Right lobe of liver (tissue), 6 donors: ENCODE results near the gene TTLL6. TPM values are rescaled to one million over a fixed set of nuclear protein-coding genes. Genes with fewer than 3 reads are reported as not detected.

Experiments used
- ATAC-seq, 4 donors: fragments of 200-7000 bp; cut with Tn5 transposase; one replicate each; pipeline ENCODE4 v1.9.1; 2020; ENCODE audit warnings: mild to moderate bottlenecking in 4 of 4, moderate library complexity in 4 of 4
- DNase-seq, 3 donors: peaks; one replicate each; pipeline ENCODE4 v3.0.0-alpha.2; 2020
- H3K27ac ChIP-seq, 3 donors: fragments of 200-600 bp; one replicate each; pipeline ENCODE4 v1.8.0; 2022
- H3K27me3 ChIP-seq, 2 donors: fragments of 200-600 bp; one replicate each; pipeline ENCODE4 v1.8.0; 2022
- H3K36me3 ChIP-seq, 4 donors: fragments of 200-600 bp; sonication (generic) in 1 of 4; one replicate each; pipeline versions ENCODE4 v1.5.1 to v1.8.0; 2017 to 2022; ENCODE audit warnings: control low read depth in 1 of 4
- H3K4me1 ChIP-seq, 4 donors: fragments of 200-600 bp; sonication (generic) in 1 of 4; one replicate each; pipeline versions ENCODE4 v1.5.1 to v1.8.0; 2017 to 2022; ENCODE audit warnings: control low read depth in 1 of 4
- H3K4me3 ChIP-seq, 3 donors: fragments of 200-600 bp; one replicate each; pipeline ENCODE4 v1.8.0; 2022
- H3K9me3 ChIP-seq, 4 donors: fragments of 200-600 bp; sonication (generic) in 1 of 4; one replicate each; pipeline versions ENCODE4 v1.5.1 to v1.8.0; 2017 to 2022; ENCODE audit warnings: control low read depth in 1 of 4
- POLR2A ChIP-seq: fragments of 450-650 bp; IDR thresholded peaks from one replicate; pipeline ENCODE4 v1.6.1; 2017; ENCODE audit warnings: antibody characterized with exemption, mild to moderate bottlenecking
- WGBS: methylation state at CpG from one replicate; pipeline ENCODE4 v1.1.6; 2018; ENCODE audit warnings: low coverage, low lambda C conversion rate; ENCODE audit not compliant: insufficient coverage; ENCODE audit errors: missing lambda C conversion rate; 5-methylcytosine and 5-hydroxymethylcytosine counted together
- intact Hi-C, 2 donors: fragments of 100-400 bp; cut with DNase I; formaldehyde crosslinking; loops; one replicate each; pipeline versions ENCODE4 v1.11.2 to v1.14.1; 2022
- total RNA-seq, 6 experiments: library from RNA; depleted of rRNA in 2 of 6; stranded (reverse); fragments of >200 nt in 2 of 6; fragmentation: NEBNext Ultra II Directional in 3 of 6; extraction: Animal tissue kit (Norgen Biotek cat#: 25700) in 3 of 6; gene quantifications; one replicate each; pipeline versions ENCODE4 v1.1.0 to v1.2.4, GENCODE V29; 2016 to 2023
- TF ChIP-seq, protein P1 (sequence below), 4 donors: fragments of 200-600 bp in 3 of 4; fragments of 450-650 bp in 1 of 4; IDR thresholded peaks; one replicate each; pipeline versions ENCODE4 v1.5.1 to v1.8.0; 2016 to 2022; ENCODE audit warnings: antibody characterized with exemption in 4 of 4, mild to moderate bottlenecking in 2 of 4
- donor health status: DM: no; HTN: yes; CAD: no.
- donor health status: DM: no; HTN: no; CAD: no.
- donor health status: DM: no; HTN: no; CAD: no.
- donor health status: DM: no; HTN: yes; CAD: no.
- donor health status: DM: no; HTN: yes; CAD: no.

TTLL6 gene
- total RNA-seq, 6 experiments from 2014 or later, result 0.12 TPM; not detected in 5

DNA sequence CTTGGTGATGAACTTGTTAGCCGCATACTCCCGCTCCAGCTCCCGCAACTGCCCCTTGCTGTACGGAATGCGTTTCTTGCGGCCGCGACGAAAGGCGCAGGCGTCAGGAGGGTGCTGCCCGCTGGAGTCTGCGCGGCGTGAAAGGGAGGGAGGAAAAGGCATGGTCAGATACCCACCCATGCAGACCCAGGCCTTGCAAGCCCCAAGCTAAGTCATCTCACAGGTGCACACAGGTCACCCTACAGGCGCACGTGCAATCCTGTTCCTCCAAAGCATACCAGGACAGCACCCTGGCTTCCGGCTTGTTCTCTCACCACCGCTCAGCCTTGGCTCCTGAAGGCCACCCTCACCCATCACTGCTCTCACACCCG is 90.1 kb downstream of the TTLL6 start:
- DNase-seq (no peak), ATAC-seq (no peak)
- Histone ChIP-seq H3K27me3 (peaks cover 16 to 77% of the 10 kb centered on the region in 2 donors), H3K9me3 (no peaks in the 10 kb centered on the region), H3K27ac (no peak overlapping the region), H3K4me1 (peaks cover 0 to 9% (median 0%) of the 10 kb centered on the region in 4 donors), H3K36me3 (no peaks in the 10 kb centered on the region), H3K4me3 (no peak overlapping the region)
- intact Hi-C loops, result loop anchor here in 1 of 2 donors (10.0 kb wide), 1 partner anchor 58 kb away; no protein-coding TSS in a partner anchor
- TF ChIP-seq, protein P1, sequence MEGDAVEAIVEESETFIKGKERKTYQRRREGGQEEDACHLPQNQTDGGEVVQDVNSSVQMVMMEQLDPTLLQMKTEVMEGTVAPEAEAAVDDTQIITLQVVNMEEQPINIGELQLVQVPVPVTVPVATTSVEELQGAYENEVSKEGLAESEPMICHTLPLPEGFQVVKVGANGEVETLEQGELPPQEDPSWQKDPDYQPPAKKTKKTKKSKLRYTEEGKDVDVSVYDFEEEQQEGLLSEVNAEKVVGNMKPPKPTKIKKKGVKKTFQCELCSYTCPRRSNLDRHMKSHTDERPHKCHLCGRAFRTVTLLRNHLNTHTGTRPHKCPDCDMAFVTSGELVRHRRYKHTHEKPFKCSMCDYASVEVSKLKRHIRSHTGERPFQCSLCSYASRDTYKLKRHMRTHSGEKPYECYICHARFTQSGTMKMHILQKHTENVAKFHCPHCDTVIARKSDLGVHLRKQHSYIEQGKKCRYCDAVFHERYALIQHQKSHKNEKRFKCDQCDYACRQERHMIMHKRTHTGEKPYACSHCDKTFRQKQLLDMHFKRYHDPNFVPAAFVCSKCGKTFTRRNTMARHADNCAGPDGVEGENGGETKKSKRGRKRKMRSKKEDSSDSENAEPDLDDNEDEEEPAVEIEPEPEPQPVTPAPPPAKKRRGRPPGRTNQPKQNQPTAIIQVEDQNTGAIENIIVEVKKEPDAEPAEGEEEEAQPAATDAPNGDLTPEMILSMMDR (IDR thresholded peaks at IDR 0.05), result no peak
- no peak for TF ChIP-seq POLR2A
- WGBS, result 6% methylated on average over 16 of the region's 20 CpGs

DNA sequence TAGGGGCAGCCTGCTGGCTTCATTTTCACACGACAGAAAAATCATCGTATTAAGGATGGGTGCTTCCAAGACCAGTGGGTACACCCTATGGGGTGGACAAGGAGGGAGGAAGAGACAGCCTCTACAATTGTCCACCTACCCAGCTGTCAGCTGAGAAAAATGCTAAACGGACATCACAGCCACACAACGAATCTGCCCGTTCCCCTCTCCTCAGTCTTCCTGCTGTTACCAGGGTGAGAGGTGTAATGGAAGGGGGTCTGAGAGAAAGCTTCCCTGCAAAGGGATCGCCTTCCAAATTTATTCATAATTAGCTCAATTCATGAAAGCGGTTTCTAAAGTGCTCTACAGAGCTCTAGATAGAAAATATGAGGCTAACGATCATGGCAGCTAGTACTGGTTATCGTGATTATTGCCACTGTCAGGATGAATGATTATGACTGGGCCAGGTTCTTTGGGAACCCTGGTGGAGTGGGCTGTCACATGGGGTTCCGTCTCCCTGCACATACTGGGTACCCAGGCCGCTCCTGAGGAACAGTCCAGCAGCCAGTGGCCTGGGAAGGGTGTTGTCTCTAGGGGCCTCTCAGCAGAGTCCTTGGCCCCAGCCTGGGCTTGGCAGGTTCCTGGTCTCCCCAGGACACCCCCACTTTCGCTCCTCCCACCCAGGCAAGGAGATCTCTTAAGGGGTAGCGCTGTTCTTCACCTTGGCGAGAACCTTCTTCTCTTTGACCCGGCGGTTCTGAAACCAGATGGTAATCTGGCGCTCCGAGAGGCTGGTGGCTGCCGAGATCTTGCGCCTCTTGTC is 90.7 kb downstream of the TTLL6 start:
- ATAC-seq (no peak), DNase-seq (no peak)
- Histone ChIP-seq H3K9me3 (no peaks in the 10 kb centered on the region), H3K27ac (no peak overlapping the region), H3K4me1 (peaks cover 0 to 9% (median 0%) of the 10 kb centered on the region in 4 donors), H3K4me3 (no peak overlapping the region), H3K36me3 (no peaks in the 10 kb centered on the region), H3K27me3 (peaks cover 17 to 78% of the 10 kb centered on the region in 2 donors)
- intact Hi-C loops, result loop anchor here in 1 of 2 donors (10.0 kb wide), 1 partner anchor 58 kb away; no protein-coding TSS in a partner anchor
- 9% methylated on average over 20 of the region's 20 CpGs for WGBS
- TF ChIP-seq, protein P1 (IDR thresholded peaks at IDR 0.05), result no peak
- no peak for TF ChIP-seq POLR2A

DNA sequence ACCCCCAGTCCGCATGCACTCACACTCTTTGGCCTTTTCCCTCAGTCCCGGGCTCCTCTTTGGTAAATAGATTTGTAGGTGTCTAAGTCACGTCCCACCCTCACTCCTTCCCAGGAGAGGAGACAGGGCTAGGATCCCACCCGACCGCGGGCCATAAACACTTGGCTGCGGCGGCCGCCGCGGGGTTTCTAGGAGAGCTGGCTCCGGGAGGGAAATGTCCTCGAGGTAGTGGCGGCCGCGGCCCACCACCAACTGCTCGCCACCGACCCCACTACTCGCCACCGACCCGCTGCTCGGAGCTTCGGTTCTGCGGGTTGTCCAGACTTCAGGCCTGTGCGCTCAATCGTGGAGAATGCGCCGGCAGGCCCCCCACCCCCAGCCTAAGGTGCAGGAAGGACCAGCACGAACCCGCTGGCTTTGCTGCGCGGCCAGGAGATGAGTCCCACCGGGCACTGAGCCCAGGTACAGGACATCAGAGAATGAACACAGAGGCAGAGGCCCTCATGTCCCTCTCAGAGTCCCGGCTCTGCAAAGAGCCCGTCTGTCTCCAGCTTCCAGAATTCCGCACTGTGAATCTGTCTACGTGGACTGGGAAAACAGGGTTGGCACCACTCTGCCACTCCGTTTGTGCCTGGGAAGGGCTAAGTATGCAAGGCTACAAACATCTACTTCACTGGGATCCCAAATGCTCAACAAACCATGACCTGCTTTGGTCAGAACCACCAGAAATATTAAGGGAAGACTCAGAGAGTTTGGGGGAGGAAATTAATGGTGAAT is 91.6 kb downstream of the TTLL6 start:
- 8% methylated on average over 20 of the region's 38 CpGs for WGBS
- DNase-seq (no peak), ATAC-seq (no peak)
- Histone ChIP-seq H3K36me3 (no peaks in the 10 kb centered on the region), H3K4me3 (no peak overlapping the region), H3K9me3 (no peaks in the 10 kb centered on the region), H3K27ac (no peak overlapping the region), H3K4me1 (peaks cover 0 to 9% (median 0%) of the 10 kb centered on the region in 4 donors), H3K27me3 (peaks cover 17 to 71% of the 10 kb centered on the region in 2 donors)
- intact Hi-C loops, result loop anchor here in 1 of 2 donors (10.0 kb wide), 1 partner anchor 59 kb away; no protein-coding TSS in a partner anchor
- TF ChIP-seq POLR2A, result no peak
- TF ChIP-seq, protein P1 (IDR thresholded peaks at IDR 0.05), result no peak

DNA sequence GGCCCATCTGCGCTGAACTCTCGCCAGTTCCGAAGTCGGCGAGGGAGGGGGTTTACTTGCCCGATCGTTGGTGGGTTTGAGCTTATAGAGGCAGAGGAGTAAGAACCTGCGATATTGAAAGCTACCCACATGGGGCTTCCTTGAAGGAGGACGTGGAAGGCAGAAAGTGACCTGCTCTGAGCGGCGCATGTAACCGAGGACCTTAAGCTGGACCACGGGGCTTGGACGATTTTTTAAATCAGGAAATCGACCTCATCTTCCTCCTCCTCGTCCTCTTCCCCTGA is 92.1 kb downstream of the TTLL6 start:
- intact Hi-C loops, result loop anchor here in 1 of 2 donors (10.0 kb wide), 1 partner anchor 60 kb away; no protein-coding TSS in a partner anchor
- H3K4me3 ChIP-seq, result no peak overlapping the region
- H3K4me1 ChIP-seq, result peaks cover 0 to 9% (median 0%) of the 10 kb centered on the region in 4 donors
- DNase-seq, result no peak
- no peak overlapping the region for H3K27ac ChIP-seq
- no peak for ATAC-seq
- H3K27me3 ChIP-seq, result peaks cover 19 to 73% of the 10 kb centered on the region in 2 donors
- H3K36me3 ChIP-seq, result no peaks in the 10 kb centered on the region
- WGBS, result 2% methylated on average over 12 of the region's 16 CpGs
- no peaks in the 10 kb centered on the region for H3K9me3 ChIP-seq
- TF ChIP-seq POLR2A, result no peak
- TF ChIP-seq, protein P1 (IDR thresholded peaks at IDR 0.05), result no peak
